ENCODE measurements around the gene ATP11C. TPM values are rescaled to one million over a fixed set of nuclear protein-coding genes. Genes with fewer than 3 reads are reported as not detected.
A peak's percentile ranks its signal among the peaks of the same experiment; 100 is the strongest.

The ATP11C gene
- total and polyA plus RNA-seq, 9 of the 15 experiments (the other 6 are each of a cell fraction or from before 2014, with no cell fraction given), result 18.2 to 42.2 (median 29.4) TPM

DNA sequence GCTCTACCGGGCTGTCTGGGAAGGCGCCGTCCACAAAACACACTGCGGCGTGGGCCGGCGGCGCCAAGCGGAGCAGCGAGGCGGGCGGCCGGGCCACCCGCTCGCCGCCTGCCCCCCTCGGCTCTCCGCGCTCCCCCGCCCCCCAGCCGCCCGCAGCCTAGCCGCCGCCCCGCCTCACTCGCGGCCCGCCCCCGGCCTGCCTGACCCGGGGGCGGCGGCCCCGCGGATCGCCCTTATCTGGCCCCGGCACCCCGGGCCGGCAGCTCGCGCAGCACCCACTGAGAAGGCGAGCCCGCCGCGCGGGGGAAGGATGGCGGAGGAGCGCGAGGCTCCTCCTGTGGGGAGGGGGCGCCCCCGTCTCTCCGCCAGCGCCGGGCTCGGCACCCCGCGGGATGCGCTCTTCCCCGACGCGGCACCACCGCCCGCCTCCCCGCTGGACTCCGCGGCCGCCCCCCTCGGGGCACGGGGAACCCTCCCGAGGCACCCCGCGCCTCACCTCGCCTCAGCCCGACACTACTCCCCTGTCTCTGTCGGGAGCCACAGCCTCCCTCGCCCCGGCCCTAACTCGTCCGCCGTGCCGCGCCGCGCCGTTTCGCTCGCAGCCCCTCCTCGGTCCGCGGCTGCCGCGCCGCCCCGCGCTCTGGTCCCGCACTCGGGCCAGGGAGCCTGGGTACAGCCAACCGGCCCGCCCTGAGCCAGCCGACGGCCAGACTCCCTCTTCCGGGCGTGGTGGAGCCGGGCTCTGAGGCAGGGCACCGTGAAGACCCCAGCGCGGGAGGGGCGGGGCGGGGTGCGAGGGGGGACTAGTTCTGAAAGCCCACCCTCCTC, 566 bp downstream of the ATP11C start (continued):
- TF ChIP-seq SMAD4 (CRISPR knock-in tag; conservative IDR thresholded peaks at IDR 0.05) (0 out of 2 replicates have a peak, but pooled peaks have one; percentile 47), BRF1 (IDR thresholded peaks at IDR 0.05; ENCODE audit: borderline replicate concordance, extremely low read depth, insufficient read length) (no peak), POLR2AphosphoS5 (IDR thresholded peaks at IDR 0.05; ENCODE audit: control insufficient read depth, insufficient read depth, low read depth, low read length) (peak; percentile 85; the same call in 1 of the 2 replicates), POLR3G (IDR thresholded peaks at IDR 0.05; ENCODE audit: extremely low read depth, insufficient read length, insufficient replicate concordance) (no peak), E2F6 (IDR thresholded peaks at IDR 0.05; ENCODE audit: borderline replicate concordance in 1 of 2, extremely low read depth in 1 of 2, insufficient read depth in 1 of 2, insufficient read length in 1 of 2, low read depth in 1 of 2, low read length in 1 of 2, poor library complexity in 1 of 2, severe bottlenecking in 1 of 2) (peak in 1 of 2 experiments; percentile 69), OTX1 (CRISPR knock-in tag; IDR thresholded peaks at IDR 0.05) (no peak), FOXO4 (CRISPR knock-in tag; IDR thresholded peaks at IDR 0.05) (no peak), SIX5 (IDR thresholded peaks at IDR 0.05; ENCODE audit: borderline replicate concordance in 1 of 2, insufficient read depth in 1 of 2, low read depth in 1 of 2, low read length in 2 of 2) (no peak), FOXJ2 (tag; IDR thresholded peaks at IDR 0.05) (no peak), ZBTB7A (IDR thresholded peaks at IDR 0.05; ENCODE audit: borderline replicate concordance, control insufficient read depth, low read depth, low read length) (peak; percentile 88), LCOR (CRISPR knock-in tag; IDR thresholded peaks at IDR 0.05) (no peak), MYNN (IDR thresholded peaks at IDR 0.05) (no peak), MYNN (CRISPR knock-in tag; IDR thresholded peaks at IDR 0.05) (no peak), SNRNP70 (optimal IDR thresholded peaks at IDR 0.05; ENCODE audit: low read depth, low read length) (no peak), PHF8 (IDR thresholded peaks at IDR 0.05; ENCODE audit: borderline replicate concordance, low read length) (peak; percentile 54; the same call in 1 of the 2 replicates), NR1H2 (CRISPR knock-in tag; IDR thresholded peaks at IDR 0.05) (no peak)
- TF ChIP-seq, protein P1, sequence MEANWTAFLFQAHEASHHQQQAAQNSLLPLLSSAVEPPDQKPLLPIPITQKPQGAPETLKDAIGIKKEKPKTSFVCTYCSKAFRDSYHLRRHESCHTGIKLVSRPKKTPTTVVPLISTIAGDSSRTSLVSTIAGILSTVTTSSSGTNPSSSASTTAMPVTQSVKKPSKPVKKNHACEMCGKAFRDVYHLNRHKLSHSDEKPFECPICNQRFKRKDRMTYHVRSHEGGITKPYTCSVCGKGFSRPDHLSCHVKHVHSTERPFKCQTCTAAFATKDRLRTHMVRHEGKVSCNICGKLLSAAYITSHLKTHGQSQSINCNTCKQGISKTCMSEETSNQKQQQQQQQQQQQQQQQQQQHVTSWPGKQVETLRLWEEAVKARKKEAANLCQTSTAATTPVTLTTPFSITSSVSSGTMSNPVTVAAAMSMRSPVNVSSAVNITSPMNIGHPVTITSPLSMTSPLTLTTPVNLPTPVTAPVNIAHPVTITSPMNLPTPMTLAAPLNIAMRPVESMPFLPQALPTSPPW (CRISPR knock-in tag; IDR thresholded peaks at IDR 0.05), result peak; percentile 89
- TF ChIP-seq, protein P2, sequence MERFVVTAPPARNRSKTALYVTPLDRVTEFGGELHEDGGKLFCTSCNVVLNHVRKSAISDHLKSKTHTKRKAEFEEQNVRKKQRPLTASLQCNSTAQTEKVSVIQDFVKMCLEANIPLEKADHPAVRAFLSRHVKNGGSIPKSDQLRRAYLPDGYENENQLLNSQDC (CRISPR knock-in tag; IDR thresholded peaks at IDR 0.05), result no peak
- TF ChIP-seq, protein P3, sequence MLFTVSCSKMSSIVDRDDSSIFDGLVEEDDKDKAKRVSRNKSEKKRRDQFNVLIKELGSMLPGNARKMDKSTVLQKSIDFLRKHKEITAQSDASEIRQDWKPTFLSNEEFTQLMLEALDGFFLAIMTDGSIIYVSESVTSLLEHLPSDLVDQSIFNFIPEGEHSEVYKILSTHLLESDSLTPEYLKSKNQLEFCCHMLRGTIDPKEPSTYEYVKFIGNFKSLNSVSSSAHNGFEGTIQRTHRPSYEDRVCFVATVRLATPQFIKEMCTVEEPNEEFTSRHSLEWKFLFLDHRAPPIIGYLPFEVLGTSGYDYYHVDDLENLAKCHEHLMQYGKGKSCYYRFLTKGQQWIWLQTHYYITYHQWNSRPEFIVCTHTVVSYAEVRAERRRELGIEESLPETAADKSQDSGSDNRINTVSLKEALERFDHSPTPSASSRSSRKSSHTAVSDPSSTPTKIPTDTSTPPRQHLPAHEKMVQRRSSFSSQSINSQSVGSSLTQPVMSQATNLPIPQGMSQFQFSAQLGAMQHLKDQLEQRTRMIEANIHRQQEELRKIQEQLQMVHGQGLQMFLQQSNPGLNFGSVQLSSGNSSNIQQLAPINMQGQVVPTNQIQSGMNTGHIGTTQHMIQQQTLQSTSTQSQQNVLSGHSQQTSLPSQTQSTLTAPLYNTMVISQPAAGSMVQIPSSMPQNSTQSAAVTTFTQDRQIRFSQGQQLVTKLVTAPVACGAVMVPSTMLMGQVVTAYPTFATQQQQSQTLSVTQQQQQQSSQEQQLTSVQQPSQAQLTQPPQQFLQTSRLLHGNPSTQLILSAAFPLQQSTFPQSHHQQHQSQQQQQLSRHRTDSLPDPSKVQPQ (CRISPR knock-in tag; IDR thresholded peaks at IDR 0.05; ENCODE audit: borderline replicate concordance), result no peak

Data from K562 (cell line).